Mesendoderm (in vitro differentiated cells): ENCODE results near the gene SHC3.

Experiments
- DNase-seq: peaks from one replicate; pipeline ENCODE4 v3.0.0; 2013
- H2AK5ac ChIP-seq: 2 replicates; pipeline ENCODE4 v1.6.1; 2013; ENCODE audit warnings: low read length, inconsistent platforms
- H2BK120ac ChIP-seq: 2 replicates; pipeline ENCODE4 v1.6.1; 2013; ENCODE audit warnings: low read depth, mild to moderate bottlenecking, low read length, moderate library complexity, mixed read lengths
- H2BK15ac ChIP-seq: replicated peaks from 2 replicates; pipeline ENCODE4 v1.6.1; 2013; ENCODE audit warnings: low read depth, mild to moderate bottlenecking, moderate library complexity
- H2BK5ac ChIP-seq: 2 replicates; pipeline ENCODE4 v1.6.1; 2013; ENCODE audit warnings: low read length, inconsistent platforms
- H3K18ac ChIP-seq: 2 replicates; pipeline ENCODE4 v1.6.1; 2013; ENCODE audit warnings: mild to moderate bottlenecking, low read length, mixed read lengths
- H3K23ac ChIP-seq: one replicate; pipeline ENCODE4 v1.6.1; 2013; ENCODE audit warnings: low read length
- H3K27ac ChIP-seq: 2 replicates; pipeline ENCODE4 v1.5.1; 2013; ENCODE audit warnings: low read depth, mild to moderate bottlenecking, inconsistent platforms, low read length, moderate library complexity
- H3K27me3 ChIP-seq: 2 replicates; pipeline ENCODE4 v1.6.1; 2013; ENCODE audit warnings: low read length, control low read depth, mild to moderate bottlenecking, inconsistent platforms; ENCODE audit not compliant: insufficient read depth, poor library complexity
- H3K36me3 ChIP-seq: 2 replicates; pipeline ENCODE4 v1.6.1; 2013; ENCODE audit warnings: low read length, inconsistent platforms; ENCODE audit not compliant: control insufficient read depth, insufficient read depth
- H3K4ac ChIP-seq: one replicate; pipeline ENCODE4 v1.6.1; 2013; ENCODE audit warnings: low read depth, mild to moderate bottlenecking, low read length, moderate library complexity
- H3K4me1 ChIP-seq: 2 replicates; pipeline ENCODE4 v1.6.1; 2013; ENCODE audit warnings: low read depth, low read length, inconsistent platforms; ENCODE audit not compliant: control insufficient read depth
- H3K4me2 ChIP-seq: 2 replicates; pipeline ENCODE4 v1.6.1; 2013; ENCODE audit warnings: low read length
- H3K4me3 ChIP-seq: 2 replicates; pipeline ENCODE4 v1.5.1; 2013; ENCODE audit warnings: mild to moderate bottlenecking, low read length
- H3K56ac ChIP-seq: one replicate; pipeline ENCODE4 v1.6.1; 2013; ENCODE audit warnings: low read length
- H3K79me1 ChIP-seq: 2 replicates; pipeline ENCODE4 v1.6.1; 2013; ENCODE audit warnings: low read length, inconsistent platforms
- H3K79me2 ChIP-seq: 2 replicates; pipeline ENCODE4 v1.6.1; 2013; ENCODE audit warnings: mild to moderate bottlenecking, low read length; ENCODE audit not compliant: control insufficient read depth, insufficient read depth
- H3K9ac ChIP-seq: 2 replicates; pipeline ENCODE4 v1.6.1; 2013; ENCODE audit warnings: low read length, inconsistent platforms
- H4K5ac ChIP-seq: one replicate; pipeline ENCODE4 v1.6.1; 2013; ENCODE audit warnings: low read length
- H4K8ac ChIP-seq: one replicate; pipeline ENCODE4 v1.6.1; 2013; ENCODE audit warnings: low read depth, mild to moderate bottlenecking, control low read depth, low read length, moderate library complexity
- WGBS: extraction: QIAGEN DNeasy Blood & Tissue Kit; methylation state at CpG from one replicate; pipeline ENCODE4 v1.1.7; 2013; ENCODE audit warnings: low lambda C conversion rate, missing lambda C conversion rate; ENCODE audit not compliant: insufficient coverage; ENCODE audit errors: extremely low coverage; 5-methylcytosine and 5-hydroxymethylcytosine counted together

The SHC3 gene

DNA sequence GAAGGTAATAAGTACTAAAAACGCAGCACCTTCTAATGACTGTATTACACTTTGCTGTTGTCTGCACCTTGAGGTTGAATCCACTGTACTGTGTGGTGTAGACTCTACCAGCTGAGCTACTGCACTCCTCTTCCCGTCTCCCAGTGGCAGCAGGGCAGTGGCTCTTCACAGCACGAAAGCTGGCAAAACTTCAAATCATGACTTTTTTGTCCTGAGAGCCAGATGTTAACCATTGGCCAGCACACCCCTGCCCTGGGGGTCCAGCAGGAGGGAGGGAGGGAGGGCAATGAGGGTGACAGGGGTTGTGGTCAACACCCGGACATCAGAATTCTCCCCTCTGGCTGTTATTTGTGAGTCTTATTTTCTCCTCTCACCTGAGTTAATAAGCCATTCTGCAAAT lies 11.8 kb downstream of the SHC3 start:
- H3K36me3 ChIP-seq: no peaks in the 10 kb centered on the region
- H3K27ac ChIP-seq: no peak overlapping the region
- H4K5ac ChIP-seq: no peak overlapping the region
- no peak overlapping the region for H3K4me2 ChIP-seq
- H2BK15ac ChIP-seq: no peak overlapping the region
- H4K8ac ChIP-seq: no peak overlapping the region
- no peak overlapping the region for H2BK5ac ChIP-seq
- no peak overlapping the region for H3K18ac ChIP-seq
- no CpG with 5 or more reads among the region's 4 CpGs for WGBS
- no peaks in the 10 kb centered on the region for H3K4me1 ChIP-seq
- DNase-seq: no peak
- H3K79me1 ChIP-seq: no peaks in the 10 kb centered on the region
- H3K79me2 ChIP-seq: no peaks in the 10 kb centered on the region
- H3K4ac ChIP-seq: no peak overlapping the region
- H3K4me3 ChIP-seq: no peak overlapping the region
- H3K23ac ChIP-seq: no peak overlapping the region
- no peak overlapping the region for H2AK5ac ChIP-seq
- H3K9ac ChIP-seq: no peak overlapping the region
- no peak overlapping the region for H2BK120ac ChIP-seq
- H3K27me3 ChIP-seq: no peaks in the 10 kb centered on the region
- no peak overlapping the region for H3K56ac ChIP-seq

DNA sequence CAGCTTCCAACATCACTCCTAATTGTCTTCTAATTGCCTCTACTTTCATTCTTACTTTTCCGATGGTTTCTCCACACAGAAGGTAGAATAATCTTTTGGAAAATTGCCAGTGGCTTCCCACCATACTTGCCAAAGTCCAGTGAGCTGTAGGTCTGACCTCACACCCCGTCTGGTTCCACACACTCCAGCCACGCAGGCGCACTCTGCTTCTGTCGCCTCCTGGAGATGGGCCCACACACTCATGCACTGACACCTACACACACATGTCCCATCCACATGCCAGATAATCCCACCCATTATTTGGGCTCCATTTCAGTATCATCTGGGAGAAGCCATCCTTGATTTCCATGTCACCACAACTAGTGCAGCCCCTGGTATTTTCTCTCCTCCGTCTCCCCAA lies 12.7 kb downstream of the SHC3 start:
- Histone ChIP-seq H3K4ac (no peak overlapping the region), H3K56ac (no peak overlapping the region)
- no CpG with 5 or more reads among the region's 6 CpGs for WGBS

DNA sequence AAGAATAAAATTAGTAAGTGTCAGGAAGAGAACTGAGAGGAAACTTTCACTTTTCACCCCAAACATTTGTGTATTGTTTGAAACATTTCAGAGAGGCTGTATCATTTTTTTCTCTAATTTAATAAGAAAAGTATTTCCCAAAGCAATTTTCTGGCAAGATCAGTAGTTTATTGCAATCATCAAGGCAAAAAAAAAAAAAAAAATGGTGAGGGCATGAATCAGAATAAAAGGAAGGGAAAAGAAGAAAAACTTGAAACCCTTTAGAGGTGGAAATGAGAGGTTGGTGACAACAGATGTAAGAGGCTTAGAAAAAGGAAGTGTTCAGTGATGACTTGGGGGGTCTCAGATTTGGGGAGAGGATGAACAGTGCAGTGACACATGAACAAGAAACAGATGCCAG lies 13.3 kb downstream of the SHC3 start:
- no peaks in the 10 kb centered on the region for H3K79me2 ChIP-seq
- H3K36me3 ChIP-seq: no peaks in the 10 kb centered on the region
- no peak overlapping the region for H3K4ac ChIP-seq
- no peak overlapping the region for H3K4me3 ChIP-seq
- no peak overlapping the region for H3K9ac ChIP-seq
- no peak overlapping the region for H2BK120ac ChIP-seq
- H2AK5ac ChIP-seq: no peak overlapping the region
- no peak overlapping the region for H3K23ac ChIP-seq
- H4K8ac ChIP-seq: no peak overlapping the region
- H3K4me2 ChIP-seq: no peak overlapping the region
- no peak overlapping the region for H4K5ac ChIP-seq
- H3K4me1 ChIP-seq: no peaks in the 10 kb centered on the region
- no peak for DNase-seq
- H3K79me1 ChIP-seq: no peaks in the 10 kb centered on the region
- H2BK15ac ChIP-seq: no peak overlapping the region
- no peak overlapping the region for H2BK5ac ChIP-seq
- H3K56ac ChIP-seq: no peak overlapping the region
- no peak overlapping the region for H3K18ac ChIP-seq
- no peak overlapping the region for H3K27ac ChIP-seq
- no peaks in the 10 kb centered on the region for H3K27me3 ChIP-seq

More for the DNA sequence above, 12.7 kb downstream of the SHC3 start:
- no peaks in the 10 kb centered on the region for H3K4me1 ChIP-seq
- no peak overlapping the region for H3K9ac ChIP-seq
- DNase-seq: no peak
- no peak overlapping the region for H3K27ac ChIP-seq
- no peak overlapping the region for H2BK120ac ChIP-seq
- no peak overlapping the region for H2BK15ac ChIP-seq
- no peak overlapping the region for H3K4me2 ChIP-seq
- H3K18ac ChIP-seq: no peak overlapping the region
- no peaks in the 10 kb centered on the region for H3K36me3 ChIP-seq
- H2AK5ac ChIP-seq: no peak overlapping the region
- H3K79me2 ChIP-seq: no peaks in the 10 kb centered on the region
- H3K4me3 ChIP-seq: no peak overlapping the region
- H2BK5ac ChIP-seq: no peak overlapping the region
- no peak overlapping the region for H3K23ac ChIP-seq
- H4K5ac ChIP-seq: no peak overlapping the region
- no peak overlapping the region for H4K8ac ChIP-seq
- no peaks in the 10 kb centered on the region for H3K79me1 ChIP-seq
- H3K27me3 ChIP-seq: no peaks in the 10 kb centered on the region

DNA sequence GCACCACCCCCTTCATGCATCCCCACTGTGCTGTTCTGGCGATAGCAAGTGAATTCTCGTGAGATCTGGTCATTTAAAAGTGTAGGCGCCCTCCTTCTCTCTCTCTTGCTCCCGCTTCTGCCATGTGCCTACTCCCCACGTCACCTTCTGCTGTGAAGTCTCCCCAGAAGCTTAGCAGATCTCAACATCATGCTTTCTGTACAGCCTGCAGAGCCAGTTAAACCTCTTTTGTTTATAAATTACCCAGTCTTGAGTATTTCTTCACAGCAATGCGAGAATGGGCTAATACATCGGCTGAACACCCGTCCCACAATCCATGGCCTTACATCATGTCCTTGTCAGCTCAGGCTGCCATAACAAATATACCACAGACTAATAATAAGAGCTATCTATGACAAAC lies 17.4 kb downstream of the SHC3 start:
- no CpG with 5 or more reads among the region's 8 CpGs for WGBS
- H3K4me2 ChIP-seq: no peak overlapping the region

DNA sequence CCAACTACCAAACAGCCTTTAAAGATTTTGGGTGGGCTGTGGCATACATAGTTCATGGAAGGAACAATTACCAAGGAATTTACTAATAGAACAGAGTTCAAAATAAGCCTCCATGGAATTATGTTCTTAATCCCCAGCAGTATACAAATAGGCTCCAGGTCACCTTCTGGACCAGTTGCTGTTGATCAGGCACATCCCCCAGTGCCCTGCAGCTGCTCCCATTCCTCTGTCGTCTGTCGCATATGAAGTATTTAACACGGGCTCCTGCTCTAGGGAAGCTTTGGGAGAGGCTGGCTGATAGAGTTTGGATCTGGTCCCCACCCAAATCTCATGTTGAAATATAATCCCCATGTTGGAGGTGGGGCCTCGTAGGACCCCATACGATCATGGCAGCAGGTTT lies 17.8 kb downstream of the SHC3 start:
- Histone ChIP-seq H2AK5ac (no peak overlapping the region), H4K8ac (no peak overlapping the region), H3K4ac (no peak overlapping the region), H3K4me3 (no peak overlapping the region), H2BK15ac (no peak overlapping the region), H3K18ac (no peak overlapping the region), H3K27me3 (no peaks in the 10 kb centered on the region), H3K4me1 (no peaks in the 10 kb centered on the region), H3K36me3 (no peaks in the 10 kb centered on the region), H2BK120ac (no peak overlapping the region), H3K27ac (no peak overlapping the region), H3K56ac (no peak overlapping the region), H3K79me2 (no peaks in the 10 kb centered on the region), H3K9ac (no peak overlapping the region), H3K4me2 (no peak overlapping the region), H2BK5ac (no peak overlapping the region), H3K23ac (no peak overlapping the region), H4K5ac (no peak overlapping the region), H3K79me1 (no peaks in the 10 kb centered on the region)
- peak; percentile 40 for DNase-seq
- WGBS: no CpG with 5 or more reads among the region's 5 CpGs

More for the DNA sequence above, 17.4 kb downstream of the SHC3 start:
- Histone ChIP-seq H2BK120ac (no peak overlapping the region), H3K79me1 (no peaks in the 10 kb centered on the region), H3K79me2 (no peaks in the 10 kb centered on the region), H3K56ac (no peak overlapping the region), H2AK5ac (no peak overlapping the region), H4K5ac (no peak overlapping the region), H3K23ac (no peak overlapping the region), H3K27me3 (no peaks in the 10 kb centered on the region), H3K4me1 (no peaks in the 10 kb centered on the region), H3K36me3 (no peaks in the 10 kb centered on the region), H3K4ac (no peak overlapping the region), H3K4me3 (no peak overlapping the region), H3K27ac (no peak overlapping the region), H2BK5ac (no peak overlapping the region), H4K8ac (no peak overlapping the region), H2BK15ac (no peak overlapping the region), H3K18ac (no peak overlapping the region), H3K9ac (no peak overlapping the region)
- no peak for DNase-seq

DNA sequence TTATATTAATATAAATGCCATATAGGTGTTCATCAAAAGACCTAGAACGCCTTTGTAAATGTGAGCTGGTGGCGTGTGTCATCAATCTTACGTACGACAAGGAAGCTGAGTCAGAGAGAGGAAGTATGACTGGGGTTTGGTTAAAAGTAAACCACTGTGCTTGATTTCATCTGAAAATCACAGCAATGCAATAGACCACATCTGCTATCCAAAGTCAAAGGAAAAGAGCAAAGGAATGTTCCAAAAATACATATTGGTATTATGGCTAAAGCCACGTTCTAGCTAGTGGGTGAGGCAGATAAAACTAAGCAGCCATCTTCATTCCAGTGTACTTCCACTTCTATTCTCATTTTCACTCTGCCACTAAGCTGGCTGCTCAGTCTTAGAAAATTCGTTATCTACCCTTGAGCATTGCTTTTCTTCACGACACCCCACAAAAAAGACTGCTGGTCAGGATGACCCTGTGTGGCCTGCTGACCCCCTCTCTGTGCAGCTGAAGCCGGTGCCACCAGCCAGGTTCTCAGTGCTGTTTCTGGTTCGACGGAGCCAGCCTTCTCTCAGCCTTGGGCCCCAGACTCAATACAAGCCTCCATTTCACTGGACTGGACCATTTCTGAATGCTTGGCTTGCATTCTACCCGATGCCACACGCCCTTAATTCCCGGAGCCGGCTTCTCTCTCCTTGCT lies 23.8 kb downstream of the SHC3 start:
- Histone ChIP-seq H3K79me2 (no peaks in the 10 kb centered on the region), H3K79me1 (no peaks in the 10 kb centered on the region), H2AK5ac (no peak overlapping the region), H3K4me3 (no peak overlapping the region), H3K9ac (no peak overlapping the region), H3K36me3 (no peaks in the 10 kb centered on the region), H3K18ac (no peak overlapping the region), H3K56ac (no peak overlapping the region), H3K27ac (no peak overlapping the region), H4K8ac (no peak overlapping the region), H2BK15ac (no peak overlapping the region), H3K27me3 (no peaks in the 10 kb centered on the region), H2BK120ac (no peak overlapping the region), H3K4me1 (no peaks in the 10 kb centered on the region), H3K4ac (no peak overlapping the region), H3K4me2 (no peak overlapping the region), H3K23ac (no peak overlapping the region), H4K5ac (no peak overlapping the region), H2BK5ac (no peak overlapping the region)
- WGBS: no CpG with 5 or more reads among the region's 14 CpGs
- DNase-seq: no peak
